TTC549 (cell line): ENCODE measurements around the gene PLEKHG3.

Experiments used
- FAIRE-seq: peaks from 2 replicates; lab custom pipeline; 2012; peaks lifted over from hg19 to GRCh38; lab: Jason Lieb, UNC

PLEKHG3 gene

GRCh38 chr14:64728856-64729255 lies 24.6 kb downstream of the PLEKHG3 start:
- FAIRE-seq: no peak

- FAIRE-seq: no peak
These were observed 25.3 kb downstream of the PLEKHG3 start for GRCh38 chr14:64729386-64730060.

- FAIRE-seq: no peak
These were observed 25.8 kb downstream of the PLEKHG3 start for GRCh38 chr14:64730061-64730440.

GRCh38 chr14:64730681-64731080 lies 26.5 kb downstream of the PLEKHG3 start:
- no peak for FAIRE-seq

- FAIRE-seq: no peak
These were observed 26.9 kb downstream of the PLEKHG3 start for GRCh38 chr14:64731141-64731581.

- no peak for FAIRE-seq
These were observed 27.8 kb downstream of the PLEKHG3 start for GRCh38 chr14:64732066-64732465.

GRCh38 chr14:64732536-64733120 lies 28.4 kb downstream of the PLEKHG3 start:
- no peak for FAIRE-seq

GRCh38 chr14:64733321-64733720 lies 29.1 kb downstream of the PLEKHG3 start:
- no peak for FAIRE-seq

GRCh38 chr14:64733899-64734298 lies 29.7 kb downstream of the PLEKHG3 start:
- no peak for FAIRE-seq

- no peak for FAIRE-seq
These were observed 30.8 kb downstream of the PLEKHG3 start for GRCh38 chr14:64734990-64735389.

- FAIRE-seq: no peak
These were observed 32.3 kb downstream of the PLEKHG3 start for GRCh38 chr14:64736271-64737169.

GRCh38 chr14:64737391-64738280 lies 33.4 kb downstream of the PLEKHG3 start:
- no peak for FAIRE-seq

- no peak for FAIRE-seq
These were observed 34.1 kb downstream of the PLEKHG3 start for GRCh38 chr14:64738281-64738804.

GRCh38 chr14:64741200-64741599 lies 37.0 kb downstream of the PLEKHG3 start:
- FAIRE-seq: no peak

GRCh38 chr14:64741961-64742360 lies 37.7 kb downstream of the PLEKHG3 start:
- no peak for FAIRE-seq

- no peak for FAIRE-seq
These were observed 38.8 kb downstream of the PLEKHG3 start for GRCh38 chr14:64743061-64743460.

- FAIRE-seq: no peak
These were observed 41.4 kb downstream of the PLEKHG3 start for GRCh38 chr14:64745511-64746091.

GRCh38 chr14:64746298-64747250 lies 42.4 kb downstream of the PLEKHG3 start:
- no peak for FAIRE-seq

- no peak for FAIRE-seq
These were observed 43.1 kb downstream of the PLEKHG3 start for GRCh38 chr14:64747327-64747726.

GRCh38 chr14:64748521-64748920 lies 44.3 kb downstream of the PLEKHG3 start:
- FAIRE-seq: no peak
